Urinary bladder (tissue), 4 donors: ENCODE data around the gene DYRK1A. TPM values are rescaled to one million over a fixed set of nuclear protein-coding genes. Genes with fewer than 3 reads are reported as not detected.

Source experiments
- DNase-seq: peaks from one replicate; pipeline ENCODE4 v3.0.0-alpha.2; 2015; ENCODE audit errors: extremely low spot score
- H3K27ac ChIP-seq: one replicate; pipeline ENCODE4 v1.5.1; 2013; ENCODE audit warnings: low read depth, mild to moderate bottlenecking, moderate library complexity
- H3K36me3 ChIP-seq: one replicate; pipeline ENCODE4 v1.6.1; 2013; ENCODE audit warnings: mild to moderate bottlenecking, moderate library complexity; ENCODE audit not compliant: insufficient read depth
- H3K4me1 ChIP-seq: one replicate; pipeline ENCODE4 v1.6.1; 2013; ENCODE audit warnings: mild to moderate bottlenecking, moderate library complexity; ENCODE audit not compliant: insufficient read depth
- H3K4me3 ChIP-seq: one replicate; pipeline ENCODE4 v1.5.1; 2013; ENCODE audit warnings: low read depth, low read length
- WGBS: extraction: QIAGEN DNeasy Blood & Tissue Kit; methylation state at CpG from one replicate; pipeline ENCODE4 v1.1.7; 2013; 5-methylcytosine and 5-hydroxymethylcytosine counted together
- polyA plus RNA-seq: library from polyadenylated mRNA; stranded (reverse); fragments of 200-250 nt; gene quantifications from one replicate; pipeline ENCODE4 v1.2.3, GENCODE V29; 2013
- total RNA-seq: library from RNA; depleted of rRNA; stranded (reverse); fragments of >200 nt; gene quantifications from one replicate; pipeline ENCODE4 v1.2.3, GENCODE V29; 2014
- donor health status: healthy with polysubstance abuse.
- donor health status: healthy.

DYRK1A gene
- total and polyA plus RNA-seq, 2 donors: 29.0 to 132 TPM

- no peaks in the 10 kb centered on the region for H3K4me1 ChIP-seq
- no peaks in the 10 kb centered on the region for H3K36me3 ChIP-seq
- H3K4me3 ChIP-seq: no peak overlapping the region
- H3K27ac ChIP-seq: no peak overlapping the region
- WGBS: 86% methylated on average over 5 of the region's 5 CpGs
- no peak for DNase-seq
Measured at GRCh38 chr21:37446552-37446951, 80.0 kb downstream of the DYRK1A start.

- no peaks in the 10 kb centered on the region for H3K36me3 ChIP-seq
- 86% methylated on average over 7 of the region's 7 CpGs for WGBS
- no peaks in the 10 kb centered on the region for H3K4me1 ChIP-seq
- no peak overlapping the region for H3K27ac ChIP-seq
- H3K4me3 ChIP-seq: no peak overlapping the region
- no peak for DNase-seq
Measured at GRCh38 chr21:37447288-37447936, 80.8 kb downstream of the DYRK1A start.

- 84% methylated on average over 6 of the region's 6 CpGs for WGBS
- no peaks in the 10 kb centered on the region for H3K36me3 ChIP-seq
- no peak for DNase-seq
- H3K4me1 ChIP-seq: no peaks in the 10 kb centered on the region
- no peak overlapping the region for H3K4me3 ChIP-seq
- H3K27ac ChIP-seq: no peak overlapping the region
Measured at GRCh38 chr21:37449302-37449937, 82.8 kb downstream of the DYRK1A start.

- Histone ChIP-seq H3K4me1 (peaks cover 2% of the 10 kb centered on the region), H3K27ac (no peak overlapping the region), H3K4me3 (no peak overlapping the region), H3K36me3 (no peaks in the 10 kb centered on the region)
- DNase-seq: no peak
- 79% methylated on average over 4 of the region's 4 CpGs for WGBS
Measured at GRCh38 chr21:37450445-37450941, 83.9 kb downstream of the DYRK1A start.

- 97% methylated on average over 16 of the region's 16 CpGs for WGBS
- DNase-seq: no peak
- H3K4me3 ChIP-seq: no peak overlapping the region
- no peak overlapping the region for H3K27ac ChIP-seq
- H3K36me3 ChIP-seq: no peaks in the 10 kb centered on the region
- peaks cover 2% of the 10 kb centered on the region for H3K4me1 ChIP-seq
Measured at GRCh38 chr21:37451446-37451845, 84.9 kb downstream of the DYRK1A start.

GRCh38 chr21:37452227-37452626 is 85.7 kb downstream of the DYRK1A start:
- Histone ChIP-seq H3K27ac (no peak overlapping the region), H3K4me3 (no peak overlapping the region), H3K36me3 (no peaks in the 10 kb centered on the region), H3K4me1 (peaks cover 2% of the 10 kb centered on the region)
- 19% methylated on average over 4 of the region's 4 CpGs for WGBS
- DNase-seq: no peak

- peaks cover 2% of the 10 kb centered on the region for H3K4me1 ChIP-seq
Measured at GRCh38 chr21:37453350-37453749, 86.8 kb downstream of the DYRK1A start.

GRCh38 chr21:37454869-37455503 is 88.4 kb downstream of the DYRK1A start:
- Histone ChIP-seq H3K27ac (no peak overlapping the region), H3K4me3 (no peak overlapping the region), H3K36me3 (no peaks in the 10 kb centered on the region), H3K4me1 (peaks cover 2% of the 10 kb centered on the region)
- no peak for DNase-seq
- 49% methylated on average over 2 of the region's 2 CpGs for WGBS

More at GRCh38 chr21:37453350-37453749, 86.8 kb downstream of the DYRK1A start:
- WGBS: 60% methylated on average over 4 of the region's 4 CpGs
- H3K4me3 ChIP-seq: no peak overlapping the region
- no peak for DNase-seq
- no peaks in the 10 kb centered on the region for H3K36me3 ChIP-seq
- no peak overlapping the region for H3K27ac ChIP-seq

- no peak overlapping the region for H3K27ac ChIP-seq
- no peak for DNase-seq
- H3K4me1 ChIP-seq: peaks cover 2% of the 10 kb centered on the region
- H3K36me3 ChIP-seq: no peaks in the 10 kb centered on the region
- no peak overlapping the region for H3K4me3 ChIP-seq
- 58% methylated on average over 7 of the region's 7 CpGs for WGBS
Measured at GRCh38 chr21:37455504-37455911, 88.9 kb downstream of the DYRK1A start.

- Histone ChIP-seq H3K4me3 (no peak overlapping the region), H3K4me1 (peaks cover 4% of the 10 kb centered on the region), H3K36me3 (no peaks in the 10 kb centered on the region), H3K27ac (no peak overlapping the region)
- peak; percentile 31 for DNase-seq
- WGBS: 57% methylated on average over 7 of the region's 7 CpGs
Measured at GRCh38 chr21:37458669-37459276, 92.2 kb downstream of the DYRK1A start.

- 60% methylated on average over 4 of the region's 4 CpGs for WGBS
- Histone ChIP-seq H3K27ac (no peak overlapping the region), H3K4me1 (peaks cover 4% of the 10 kb centered on the region), H3K36me3 (no peaks in the 10 kb centered on the region), H3K4me3 (no peak overlapping the region)
- no peak for DNase-seq
Measured at GRCh38 chr21:37459575-37459974, 93.0 kb downstream of the DYRK1A start.

GRCh38 chr21:37460196-37460595 is 93.6 kb downstream of the DYRK1A start:
- DNase-seq: no peak
- no peaks in the 10 kb centered on the region for H3K36me3 ChIP-seq
- 84% methylated on average over 7 of the region's 7 CpGs for WGBS
- no peak overlapping the region for H3K27ac ChIP-seq
- H3K4me3 ChIP-seq: no peak overlapping the region
- H3K4me1 ChIP-seq: peaks cover 2% of the 10 kb centered on the region

- Histone ChIP-seq H3K4me1 (peaks cover 2% of the 10 kb centered on the region), H3K4me3 (no peak overlapping the region), H3K36me3 (no peaks in the 10 kb centered on the region), H3K27ac (no peak overlapping the region)
- WGBS: 39% methylated on average over 4 of the region's 4 CpGs
- DNase-seq: no peak
Measured at GRCh38 chr21:37461479-37461878, 94.9 kb downstream of the DYRK1A start.
